ENCODE measurements around the gene GALM. TPM values are rescaled to one million over a fixed set of nuclear protein-coding genes. Genes with fewer than 3 reads are reported as not detected.

The GALM gene
- polyA plus RNA-seq, 2 of the 4 experiments (the other 2 are of a cell fraction) = 33.4 to 34.2 TPM

DNA sequence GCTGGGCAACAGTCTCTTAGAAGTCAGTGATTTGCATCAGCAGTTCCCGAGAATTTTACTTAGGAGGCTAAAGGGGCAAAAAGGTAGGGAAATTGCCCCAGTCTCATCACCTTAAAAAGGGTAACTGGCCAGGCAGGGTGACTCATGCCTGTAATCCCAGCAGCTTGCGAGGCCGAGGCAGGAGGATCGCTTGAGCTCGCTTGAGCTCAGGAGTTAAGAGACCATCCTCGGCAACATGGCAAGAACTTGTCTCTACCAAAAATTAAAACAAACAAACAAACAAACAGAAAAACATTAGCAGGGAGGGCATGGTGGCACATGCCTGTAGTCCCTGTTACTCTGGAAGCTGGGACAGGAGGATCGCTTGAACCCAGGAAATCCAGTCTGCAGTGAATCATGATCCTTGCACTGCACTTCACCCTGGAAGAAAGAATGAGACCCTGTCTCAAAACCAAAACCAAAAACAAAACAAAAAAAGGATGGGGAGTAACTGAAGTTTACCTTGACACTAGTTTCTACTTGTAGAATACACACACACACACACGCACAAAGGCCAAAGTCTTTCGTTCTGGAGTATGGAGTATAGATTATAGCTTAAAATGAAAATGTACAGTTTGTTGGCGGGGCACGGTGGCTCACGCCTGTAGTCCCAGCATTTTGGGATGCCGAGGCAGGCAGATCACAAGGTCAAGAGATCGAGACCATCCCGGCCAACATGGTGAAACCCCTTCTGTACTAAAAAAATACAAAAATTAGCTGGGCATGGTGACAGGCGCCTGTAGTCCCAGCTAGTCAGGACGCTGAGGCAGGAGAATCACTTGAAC is 109.4 kb downstream of the GALM start:
- Histone ChIP-seq H3K9me3 (no peaks in the 10 kb centered on the region), H3K4me3 (no peak overlapping the region), H3K4me2 (no peak overlapping the region), H3K4me1 (peaks cover 17% of the 10 kb centered on the region; the same call in 2 of the 3 replicates), H3K27ac (no peak overlapping the region)
- FAIRE-seq (no peak), DNase-seq (ENCODE audit: low read depth in 1 of 2, low spot score in 1 of 2) (no peak), ATAC-seq (no peak)
- POLR2A ChIA-PET = interaction anchor here (2.2 kb wide), 1 partner anchor 24 kb away, joined by 24 read pairs; the partner anchor contains the start of gene SRSF7
- CTCF ChIA-PET = interaction anchor here (0.9 to 1.2 kb wide), 4 partner anchors 12 to 192 kb away, joined by 3 to 4 read pairs (median 3); no protein-coding TSS in a partner anchor
- 86% methylated on average over 17 of the region's 17 CpGs for WGBS (ENCODE audit: missing lambda C conversion rate)
- TF ChIP-seq NFE2L2 (conservative IDR thresholded peaks at IDR 0.05; ENCODE audit: low read length) (no peak), FOSL2 (IDR thresholded peaks at IDR 0.05) (no peak), FOSL2 (CRISPR knock-in tag; IDR thresholded peaks at IDR 0.05) (0 out of 2 replicates have a peak, but pooled peaks have one; percentile 11)

DNA sequence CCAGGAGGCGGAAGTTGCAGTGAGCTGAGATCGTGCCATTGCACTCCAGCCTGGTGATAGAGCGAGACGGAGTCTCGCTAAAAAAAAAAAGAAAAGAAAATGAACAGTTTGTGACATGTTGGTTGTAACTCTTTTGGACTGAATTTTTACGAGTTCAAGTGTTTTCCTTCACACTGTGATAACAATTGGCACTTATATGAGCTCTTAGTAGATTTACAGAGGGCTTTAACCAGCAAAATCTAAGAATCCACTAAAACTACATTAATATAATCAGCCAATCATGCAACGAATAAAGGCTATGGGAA is 110.0 kb downstream of the GALM start:
- TF ChIP-seq, protein P1, sequence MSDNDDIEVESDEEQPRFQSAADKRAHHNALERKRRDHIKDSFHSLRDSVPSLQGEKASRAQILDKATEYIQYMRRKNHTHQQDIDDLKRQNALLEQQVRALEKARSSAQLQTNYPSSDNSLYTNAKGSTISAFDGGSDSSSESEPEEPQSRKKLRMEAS (IDR thresholded peaks at IDR 0.05) = no peak
- no peak for TF ChIP-seq MAFK (IDR thresholded peaks at IDR 0.05; ENCODE audit: partially characterized antibody)
- TF ChIP-seq, protein P2, sequence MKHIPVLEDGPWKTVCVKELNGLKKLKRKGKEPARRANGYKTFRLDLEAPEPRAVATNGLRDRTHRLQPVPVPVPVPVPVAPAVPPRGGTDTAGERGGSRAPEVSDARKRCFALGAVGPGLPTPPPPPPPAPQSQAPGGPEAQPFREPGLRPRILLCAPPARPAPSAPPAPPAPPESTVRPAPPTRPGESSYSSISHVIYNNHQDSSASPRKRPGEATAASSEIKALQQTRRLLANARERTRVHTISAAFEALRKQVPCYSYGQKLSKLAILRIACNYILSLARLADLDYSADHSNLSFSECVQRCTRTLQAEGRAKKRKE (CRISPR knock-in tag; IDR thresholded peaks at IDR 0.05; ENCODE audit: low read depth) = no peak
- no peak for TF ChIP-seq JUN (IDR thresholded peaks at IDR 0.05)
- no peak for TF ChIP-seq CEBPB (IDR thresholded peaks at IDR 0.05)
- TF ChIP-seq, protein P3, sequence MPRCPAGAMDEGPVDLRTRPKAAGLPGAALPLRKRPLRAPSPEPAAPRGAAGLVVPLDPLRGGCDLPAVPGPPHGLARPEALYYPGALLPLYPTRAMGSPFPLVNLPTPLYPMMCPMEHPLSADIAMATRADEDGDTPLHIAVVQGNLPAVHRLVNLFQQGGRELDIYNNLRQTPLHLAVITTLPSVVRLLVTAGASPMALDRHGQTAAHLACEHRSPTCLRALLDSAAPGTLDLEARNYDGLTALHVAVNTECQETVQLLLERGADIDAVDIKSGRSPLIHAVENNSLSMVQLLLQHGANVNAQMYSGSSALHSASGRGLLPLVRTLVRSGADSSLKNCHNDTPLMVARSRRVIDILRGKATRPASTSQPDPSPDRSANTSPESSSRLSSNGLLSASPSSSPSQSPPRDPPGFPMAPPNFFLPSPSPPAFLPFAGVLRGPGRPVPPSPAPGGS (IDR thresholded peaks at IDR 0.05) = no peak
- no peak for TF ChIP-seq MAZ (IDR thresholded peaks at IDR 0.05; ENCODE audit: borderline replicate concordance, low read depth, low read length)
- TF ChIP-seq NR3C1 (IDR thresholded peaks at IDR 0.05) = no peak
- no peak for TF ChIP-seq GATA3 (IDR thresholded peaks at IDR 0.05; ENCODE audit: borderline replicate concordance)
- TF ChIP-seq HEYL (CRISPR knock-in tag; IDR thresholded peaks at IDR 0.05) = no peak
- TF ChIP-seq, protein P4, sequence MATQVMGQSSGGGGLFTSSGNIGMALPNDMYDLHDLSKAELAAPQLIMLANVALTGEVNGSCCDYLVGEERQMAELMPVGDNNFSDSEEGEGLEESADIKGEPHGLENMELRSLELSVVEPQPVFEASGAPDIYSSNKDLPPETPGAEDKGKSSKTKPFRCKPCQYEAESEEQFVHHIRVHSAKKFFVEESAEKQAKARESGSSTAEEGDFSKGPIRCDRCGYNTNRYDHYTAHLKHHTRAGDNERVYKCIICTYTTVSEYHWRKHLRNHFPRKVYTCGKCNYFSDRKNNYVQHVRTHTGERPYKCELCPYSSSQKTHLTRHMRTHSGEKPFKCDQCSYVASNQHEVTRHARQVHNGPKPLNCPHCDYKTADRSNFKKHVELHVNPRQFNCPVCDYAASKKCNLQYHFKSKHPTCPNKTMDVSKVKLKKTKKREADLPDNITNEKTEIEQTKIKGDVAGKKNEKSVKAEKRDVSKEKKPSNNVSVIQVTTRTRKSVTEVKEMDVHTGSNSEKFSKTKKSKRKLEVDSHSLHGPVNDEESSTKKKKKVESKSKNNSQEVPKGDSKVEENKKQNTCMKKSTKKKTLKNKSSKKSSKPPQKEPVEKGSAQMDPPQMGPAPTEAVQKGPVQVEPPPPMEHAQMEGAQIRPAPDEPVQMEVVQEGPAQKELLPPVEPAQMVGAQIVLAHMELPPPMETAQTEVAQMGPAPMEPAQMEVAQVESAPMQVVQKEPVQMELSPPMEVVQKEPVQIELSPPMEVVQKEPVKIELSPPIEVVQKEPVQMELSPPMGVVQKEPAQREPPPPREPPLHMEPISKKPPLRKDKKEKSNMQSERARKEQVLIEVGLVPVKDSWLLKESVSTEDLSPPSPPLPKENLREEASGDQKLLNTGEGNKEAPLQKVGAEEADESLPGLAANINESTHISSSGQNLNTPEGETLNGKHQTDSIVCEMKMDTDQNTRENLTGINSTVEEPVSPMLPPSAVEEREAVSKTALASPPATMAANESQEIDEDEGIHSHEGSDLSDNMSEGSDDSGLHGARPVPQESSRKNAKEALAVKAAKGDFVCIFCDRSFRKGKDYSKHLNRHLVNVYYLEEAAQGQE (IDR thresholded peaks at IDR 0.05) = no peak
- no peak for TF ChIP-seq BHLHE40 (IDR thresholded peaks at IDR 0.05; ENCODE audit: low read depth, low read length)
- no peak for TF ChIP-seq SMC3 (IDR thresholded peaks at IDR 0.05)
- TF ChIP-seq SREBF2 (IDR thresholded peaks at IDR 0.05) = no peak
- no peak for TF ChIP-seq CHD4 (IDR thresholded peaks at IDR 0.05; ENCODE audit: borderline replicate concordance)
- no peak for TF ChIP-seq PHF8 (IDR thresholded peaks at IDR 0.05; ENCODE audit: borderline replicate concordance, low read depth)
- no peak for TF ChIP-seq TFCP2L1 (CRISPR knock-in tag; IDR thresholded peaks at IDR 0.05)
- TF ChIP-seq MYC (IDR thresholded peaks at IDR 0.05; ENCODE audit: borderline replicate concordance, low read length) = no peak
- TF ChIP-seq RNF2 (IDR thresholded peaks at IDR 0.05; ENCODE audit: borderline replicate concordance, low read depth) = no peak
- POLR2A ChIA-PET = interaction anchor here (2.2 kb wide), 1 partner anchor 25 kb away, joined by 24 read pairs; the partner anchor contains the start of gene SRSF7
- no peaks in the 10 kb centered on the region for H3K9me3 ChIP-seq
- ATAC-seq (no peak), DNase-seq (ENCODE audit: low read depth in 1 of 2, low spot score in 1 of 2) (no peak), FAIRE-seq (no peak)
- no peak overlapping the region for H3K4me2 ChIP-seq
- no peak overlapping the region for H3K27ac ChIP-seq
- H3K4me3 ChIP-seq = no peak overlapping the region
- CTCF ChIA-PET = interaction anchor here (1.1 kb wide), 1 partner anchor 14 kb away, joined by 3 read pairs; no protein-coding TSS in a partner anchor
- peaks cover 17% of the 10 kb centered on the region; the same call in 2 of the 3 replicates for H3K4me1 ChIP-seq
- WGBS (ENCODE audit: missing lambda C conversion rate) = 73% methylated on average over 7 of the region's 7 CpGs
